NCI-H2196 treated with DMSO at 0.1 percent for 48 hours (cell line): ENCODE results near the gene IGF2.
A peak's percentile ranks its signal among the peaks of the same experiment; 100 is the strongest.

Experiments
- DNase-seq: peaks from one replicate; lab custom pipeline; 2025; ENCODE audit not compliant: unreplicated experiment; lab: John Stamatoyannopoulos, UW

Gene IGF2

DNA sequence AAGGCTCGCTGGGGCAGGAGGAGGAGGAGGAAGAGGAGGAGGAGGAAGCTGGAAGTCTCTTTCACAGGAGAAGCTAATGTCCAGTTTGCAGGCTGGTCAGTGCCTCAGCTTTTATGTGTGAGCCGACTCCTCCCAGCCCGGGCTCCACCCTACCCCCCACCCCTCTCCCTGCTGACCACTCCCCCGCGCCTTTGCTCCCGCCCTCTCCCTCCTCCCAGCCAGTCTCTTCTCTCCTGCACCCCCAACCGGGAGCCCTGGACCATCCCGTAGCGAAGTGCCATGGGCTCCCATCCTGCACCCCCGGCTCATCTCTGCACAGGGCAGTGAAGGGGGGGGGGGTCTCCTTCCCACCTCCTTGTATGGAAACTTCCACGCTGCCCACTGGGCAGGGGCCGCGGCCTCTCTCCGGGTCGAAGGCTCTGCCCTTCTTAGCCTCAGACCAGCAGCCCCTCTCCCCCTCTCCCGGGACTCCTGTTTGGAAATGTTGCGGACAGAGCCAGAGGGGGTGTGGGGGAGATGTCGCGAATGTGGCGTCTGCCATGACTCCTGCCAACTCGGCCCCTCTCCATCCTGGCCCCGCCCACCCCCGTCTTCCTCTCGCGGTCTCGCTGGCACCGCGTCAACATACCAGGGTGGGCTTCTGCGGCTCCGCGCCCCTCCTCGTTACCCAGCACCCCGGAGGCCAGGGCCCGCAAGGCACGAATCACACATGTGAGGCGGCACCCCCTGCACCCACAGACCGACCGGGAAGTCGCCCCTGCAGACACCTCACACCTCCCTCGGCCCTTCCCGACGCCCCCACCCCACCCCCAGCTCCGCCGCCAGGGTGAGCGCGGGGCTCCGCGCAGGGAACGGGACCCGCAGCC lies 1.8 kb downstream of the IGF2 start:
- DNase-seq = peak; percentile 37

DNA sequence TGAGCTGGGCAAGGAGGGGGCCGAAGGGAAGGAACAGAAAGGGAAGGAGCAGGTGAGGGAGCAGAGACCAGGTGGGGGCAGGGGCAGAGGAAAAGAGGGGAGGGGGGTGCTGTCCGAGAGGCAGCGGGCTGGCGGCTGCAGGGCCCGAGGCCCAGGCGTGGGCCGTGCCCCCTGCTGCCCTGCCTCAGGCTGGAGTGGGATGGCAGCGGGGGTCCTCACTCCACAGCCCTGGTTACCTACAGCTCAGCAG lies 2.3 kb downstream of the IGF2 start:
- no peak for DNase-seq

DNA sequence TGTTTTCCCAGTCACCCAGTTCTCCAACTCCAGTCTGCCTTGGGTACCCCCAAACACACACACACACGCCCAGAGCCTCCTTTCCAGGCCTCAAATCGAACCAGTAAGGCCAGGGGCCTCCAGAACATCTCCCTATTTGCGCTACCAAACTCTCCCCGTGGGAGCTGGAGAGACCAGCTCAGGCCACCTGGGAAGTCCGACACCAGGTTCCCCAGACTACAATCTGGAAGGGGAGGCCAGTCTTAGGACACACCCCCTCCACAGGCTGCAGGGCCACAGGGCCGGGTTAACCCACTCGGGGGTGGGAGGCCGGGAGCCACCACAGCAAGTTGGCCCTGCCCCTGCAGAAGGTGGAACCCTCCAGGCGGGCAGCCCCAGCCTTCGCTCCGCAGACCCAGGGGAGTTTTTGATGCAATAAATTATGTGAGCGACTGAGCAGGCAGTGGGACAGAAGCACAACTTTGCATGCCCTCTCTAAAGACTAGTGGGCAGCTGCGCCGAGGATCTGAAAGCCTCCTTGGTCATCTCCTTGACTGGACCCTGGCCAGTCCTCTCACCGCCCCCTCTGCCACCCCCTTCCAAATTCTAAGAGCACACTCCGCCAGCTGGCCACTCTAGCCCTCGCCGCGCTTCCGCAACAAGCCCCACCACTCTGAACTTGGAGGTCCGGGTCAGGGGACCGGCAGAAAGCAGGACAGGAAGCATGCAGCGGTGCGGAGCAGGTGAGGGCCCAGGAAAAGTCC lies 2.8 kb downstream of the IGF2 start:
- no peak for DNase-seq

DNA sequence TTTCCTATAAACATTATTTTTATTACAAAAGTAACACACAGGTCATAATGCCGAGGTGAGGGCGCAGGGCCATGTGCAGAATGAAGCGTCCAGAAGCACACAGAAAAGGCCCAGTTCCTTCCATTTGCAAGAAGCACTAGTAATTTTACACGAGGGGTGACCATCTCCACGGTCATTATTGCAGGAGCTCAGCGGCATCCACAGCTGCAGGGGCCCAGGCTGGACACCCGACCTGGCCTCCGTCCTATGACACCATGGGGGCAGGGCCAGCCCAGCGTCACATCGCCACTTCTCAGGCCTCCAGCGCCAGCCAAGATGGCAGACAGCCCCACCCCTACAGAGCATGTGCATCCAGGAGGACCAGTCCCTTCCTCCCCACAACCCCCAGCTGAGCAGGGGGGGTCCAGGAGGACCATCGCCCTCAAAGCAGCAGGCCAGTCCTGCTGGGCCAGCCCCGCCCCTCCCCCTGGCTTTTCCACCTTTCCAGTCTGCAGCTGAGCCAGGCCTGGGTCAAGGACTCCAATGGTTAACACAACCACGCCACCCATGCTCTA lies 3.5 kb downstream of the IGF2 start:
- DNase-seq = no peak

DNA sequence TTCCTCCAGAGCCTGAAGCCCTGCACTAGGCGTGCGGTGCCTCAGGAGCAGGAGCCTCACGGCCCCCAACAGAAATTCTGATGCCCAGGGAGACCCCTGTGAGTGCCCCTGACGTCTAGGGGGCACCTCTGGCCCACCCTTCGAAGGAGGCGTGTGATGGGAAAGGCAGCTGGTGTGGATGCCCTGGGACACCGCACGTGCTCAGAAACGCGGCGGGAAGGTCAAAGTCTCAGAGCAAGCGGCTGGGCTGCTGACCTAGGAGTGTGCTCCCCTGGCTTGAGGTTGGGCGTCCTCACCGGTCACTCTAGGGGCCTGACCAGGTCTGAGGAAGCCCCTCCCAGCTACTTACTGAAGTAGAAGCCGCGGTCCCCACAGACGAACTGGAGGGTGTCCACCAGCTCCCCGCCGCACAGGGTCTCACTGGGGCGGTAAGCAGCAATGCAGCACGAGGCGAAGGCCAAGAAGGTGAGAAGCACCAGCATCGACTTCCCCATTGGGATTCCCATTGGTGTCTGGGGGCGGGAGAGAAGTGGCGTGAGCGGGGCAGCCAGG lies 4.1 kb downstream of the IGF2 start:
- DNase-seq = no peak

DNA sequence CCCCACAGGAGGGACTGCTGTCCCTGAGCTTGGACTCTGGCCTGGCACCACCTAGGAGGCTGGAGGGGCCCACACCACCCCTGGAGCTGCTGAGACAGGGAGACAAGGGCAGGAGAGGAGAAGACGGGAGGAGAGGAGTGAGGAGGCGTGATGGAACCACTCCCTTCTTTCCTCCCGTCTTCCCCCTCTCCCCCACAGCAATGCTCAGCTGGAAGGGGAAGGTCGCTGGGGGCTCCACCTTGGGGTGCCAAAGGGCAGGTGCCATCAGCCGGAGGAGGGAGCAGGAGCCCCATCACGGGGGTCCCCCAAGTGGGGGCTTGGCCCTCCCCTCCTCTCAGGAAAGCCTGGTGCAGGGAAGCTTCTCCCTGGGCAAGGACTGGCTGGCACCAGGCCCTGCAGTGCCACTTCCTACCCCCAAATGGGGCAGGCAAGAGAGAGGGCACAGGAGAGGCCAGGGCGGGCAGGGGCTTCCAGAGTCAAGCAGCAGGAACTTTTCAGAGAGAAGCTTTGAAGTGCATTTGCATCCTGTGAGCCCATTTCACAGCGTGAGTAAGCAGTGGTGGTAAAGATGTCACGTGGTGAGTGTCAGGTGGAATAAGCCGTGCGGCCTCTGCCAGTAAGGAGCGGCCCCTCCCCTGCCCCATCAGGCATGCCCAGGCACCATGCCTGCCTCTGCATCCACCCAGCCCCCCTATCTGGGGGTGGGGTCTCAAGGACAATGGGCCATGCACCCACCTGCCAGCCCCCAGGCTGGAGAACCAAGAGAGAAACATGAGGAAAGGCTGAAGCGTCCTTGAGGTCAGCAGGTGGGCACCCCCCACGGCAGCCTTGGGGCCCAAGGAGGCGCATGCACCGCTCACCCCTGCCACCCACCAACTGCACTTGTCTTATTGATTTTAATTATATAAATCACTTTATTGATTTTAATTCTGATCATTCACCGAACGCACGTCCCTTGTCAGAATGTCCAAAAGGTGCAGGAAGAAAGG lies 4.9 kb downstream of the IGF2 start:
- no peak for DNase-seq

DNA sequence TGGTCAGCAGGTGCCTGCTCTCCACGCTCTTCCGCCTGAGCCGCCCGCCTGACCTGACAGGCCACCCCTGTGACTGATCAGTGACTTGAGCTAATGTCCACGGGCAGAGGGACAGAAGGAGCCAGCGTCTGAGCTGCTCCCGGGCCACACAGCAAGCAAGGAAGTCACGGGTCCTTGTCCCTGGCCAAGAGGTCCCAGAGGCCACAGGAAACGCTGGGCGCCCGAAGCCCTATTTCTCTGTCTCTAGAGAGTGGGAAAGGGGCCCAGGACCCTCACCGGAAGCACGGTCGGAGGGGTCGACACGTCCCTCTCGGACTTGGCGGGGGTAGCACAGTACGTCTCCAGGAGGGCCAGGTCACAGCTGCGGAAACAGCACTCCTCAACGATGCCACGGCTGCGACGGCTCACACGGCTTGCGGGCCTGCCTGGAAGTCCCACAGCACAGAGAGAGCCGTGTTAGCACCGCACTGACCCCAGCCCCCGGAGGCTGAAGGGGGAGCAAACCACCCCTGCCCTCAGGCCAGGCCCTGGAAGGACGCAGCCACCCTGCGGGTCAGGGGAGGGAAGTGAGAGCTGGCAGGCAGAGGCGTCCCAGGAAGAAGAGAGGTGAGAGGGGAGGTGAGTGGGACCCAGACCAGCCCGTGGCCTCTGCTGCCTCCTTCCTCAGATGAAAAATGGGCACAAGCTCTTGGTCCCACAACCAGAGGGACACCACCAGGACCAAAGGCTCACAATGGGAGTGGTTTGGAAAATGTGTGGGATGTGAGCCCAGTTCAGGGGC lies 5.8 kb downstream of the IGF2 start:
- DNase-seq = no peak

DNA sequence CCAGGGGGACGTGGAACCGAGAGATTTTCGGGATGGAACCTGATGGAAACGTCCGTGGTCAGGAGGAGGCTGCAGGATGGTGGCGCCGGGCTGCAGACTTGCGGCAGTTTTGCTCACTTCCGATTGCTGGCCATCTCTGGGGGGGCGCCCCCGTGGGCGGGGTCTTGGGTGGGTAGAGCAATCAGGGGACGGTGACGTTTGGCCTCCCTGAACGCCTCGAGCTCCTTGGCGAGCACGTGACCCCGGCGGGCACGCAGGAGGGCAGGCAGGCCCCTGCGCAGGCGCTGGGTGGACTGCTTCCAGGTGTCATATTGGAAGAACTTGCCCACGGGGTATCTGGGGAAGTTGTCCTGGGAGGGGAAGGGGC lies 6.3 kb downstream of the IGF2 start:
- DNase-seq = no peak

DNA sequence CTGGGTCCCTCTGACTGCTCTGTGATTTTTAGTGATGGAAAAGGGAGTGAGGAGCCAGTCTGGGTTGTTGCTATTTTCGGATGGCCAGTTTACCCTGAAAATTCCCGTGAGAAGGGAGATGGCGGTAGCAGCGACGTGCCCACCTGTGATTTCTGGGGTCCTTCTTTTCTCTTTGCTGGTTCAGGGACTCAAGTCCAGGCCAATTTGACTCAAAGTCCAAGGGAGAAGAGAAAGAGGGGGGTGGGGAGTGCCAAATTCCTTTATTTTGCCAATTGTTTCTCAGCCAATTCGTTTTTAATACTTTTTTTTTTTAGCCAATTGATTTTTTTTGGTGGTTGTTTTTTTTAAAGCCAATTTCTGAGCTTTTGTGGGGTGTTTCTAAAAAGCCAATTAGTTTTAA lies 6.9 kb downstream of the IGF2 start:
- no peak for DNase-seq

DNA sequence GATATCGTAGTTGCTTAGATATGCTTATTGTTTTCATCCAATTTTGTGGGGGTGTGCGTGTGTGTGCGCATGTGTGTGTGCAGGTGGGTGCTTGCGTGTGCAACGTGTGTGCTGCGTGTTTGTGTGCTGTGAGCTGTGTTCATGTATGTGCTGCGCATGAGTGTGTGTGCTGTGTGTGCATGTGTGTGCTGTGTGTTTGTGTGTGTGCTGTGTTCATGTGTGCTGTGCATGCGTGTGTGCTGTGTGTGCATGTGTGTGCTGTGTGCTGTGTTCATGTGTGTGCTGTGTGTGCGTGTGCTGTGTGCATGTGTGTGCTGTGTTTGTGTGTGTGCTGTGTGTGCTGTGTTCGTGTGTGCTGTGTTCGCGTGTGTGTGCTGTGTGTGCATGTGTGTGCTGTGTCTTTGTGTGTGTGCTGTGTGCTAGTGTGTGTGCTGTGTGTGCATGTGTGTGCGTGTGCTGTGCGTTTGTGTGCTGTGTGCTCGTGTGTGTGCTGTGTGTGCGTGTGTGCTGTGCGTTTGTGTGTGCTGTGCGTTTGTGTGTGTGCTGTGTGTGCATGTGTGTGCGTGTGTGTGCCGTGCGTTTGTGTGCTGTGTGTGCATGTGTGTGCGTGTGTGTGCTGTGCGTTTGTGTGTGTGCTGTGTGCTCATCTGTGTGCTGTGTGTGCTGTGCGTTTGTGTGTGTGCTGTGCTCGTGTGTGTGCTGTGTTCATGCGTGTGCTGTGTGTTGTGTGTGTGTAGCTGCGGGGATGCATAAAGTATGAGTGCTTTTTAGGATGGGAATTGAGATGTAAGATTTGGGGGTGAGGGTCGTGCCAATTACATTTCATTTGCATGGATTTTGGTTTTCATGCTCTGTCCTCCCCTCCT lies 7.6 kb downstream of the IGF2 start:
- DNase-seq = no peak

DNA sequence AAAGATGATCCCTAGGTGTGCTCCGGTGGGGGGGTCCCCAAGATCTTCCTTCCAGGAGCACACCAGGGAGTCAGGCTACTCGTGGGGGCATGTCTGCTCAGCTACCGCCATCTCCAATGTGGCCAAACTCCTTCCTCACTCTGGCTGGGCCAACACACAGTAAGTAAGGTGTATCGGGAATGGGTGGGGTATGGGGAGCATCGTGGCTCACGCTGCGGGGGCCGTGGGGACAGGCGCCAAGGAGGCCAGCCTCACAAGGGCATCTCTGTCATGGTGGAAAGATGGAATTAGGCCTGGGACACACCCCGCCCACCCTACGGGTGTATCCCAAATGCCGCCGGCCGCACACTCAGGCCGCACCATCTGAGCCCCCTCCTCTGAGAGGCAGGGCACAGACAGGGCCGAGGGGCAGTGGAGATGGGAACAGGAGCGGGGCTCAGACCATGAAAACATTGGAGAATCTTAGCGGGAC lies 8.3 kb downstream of the IGF2 start:
- no peak for DNase-seq

DNA sequence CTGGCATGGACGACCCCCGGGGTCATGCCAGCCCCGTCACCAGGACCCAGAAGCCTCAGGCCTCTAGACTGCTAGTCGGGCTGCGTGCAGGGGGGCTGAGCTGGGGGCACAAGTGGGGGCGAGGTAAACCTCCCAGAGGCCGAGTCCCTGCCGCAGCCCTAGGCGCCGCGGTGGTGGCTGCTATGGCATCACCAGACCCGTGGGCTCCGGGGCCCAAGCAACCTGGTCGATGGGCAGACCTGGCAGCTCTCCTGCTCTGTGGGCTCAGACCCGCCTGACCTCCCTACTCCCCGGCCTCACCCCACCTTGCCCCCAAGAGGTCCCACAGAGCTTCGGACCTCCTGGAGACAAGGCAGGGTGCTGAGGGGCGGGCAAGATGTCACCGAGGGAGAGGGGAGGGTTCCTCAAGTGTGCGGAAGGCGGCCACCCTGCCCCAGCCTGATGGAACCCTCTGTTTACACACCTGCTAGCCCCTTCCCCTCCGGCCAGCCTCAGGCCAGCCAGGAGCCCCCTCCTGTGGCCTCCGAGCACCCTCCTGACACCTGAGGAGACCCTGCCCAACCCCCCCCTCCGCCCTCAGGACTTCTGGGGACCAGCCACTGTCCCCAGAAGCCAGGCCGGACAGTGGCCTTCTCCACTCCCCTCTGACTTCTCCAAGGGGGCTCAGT lies 9.4 kb downstream of the IGF2 start:
- no peak for DNase-seq

DNA sequence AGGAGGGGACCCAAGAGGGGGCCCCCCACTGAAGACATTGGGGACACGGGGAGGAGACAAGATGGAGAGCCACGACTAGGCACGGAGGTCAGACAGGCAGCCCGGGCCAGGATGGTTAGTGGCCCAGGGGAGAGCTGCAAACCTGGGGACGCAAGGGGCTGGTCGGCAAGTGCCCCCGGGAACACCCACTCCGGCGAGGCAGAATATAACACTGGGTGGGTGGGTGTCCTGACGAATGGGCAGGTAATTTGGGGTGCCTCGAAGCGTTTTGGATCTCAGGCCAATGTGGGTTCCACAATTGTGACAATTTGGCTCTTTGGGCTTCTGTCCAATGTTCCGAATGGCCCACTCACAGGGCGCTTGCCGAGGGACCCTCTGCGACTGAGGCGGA lies 9.9 kb downstream of the IGF2 start:
- no peak for DNase-seq

DNA sequence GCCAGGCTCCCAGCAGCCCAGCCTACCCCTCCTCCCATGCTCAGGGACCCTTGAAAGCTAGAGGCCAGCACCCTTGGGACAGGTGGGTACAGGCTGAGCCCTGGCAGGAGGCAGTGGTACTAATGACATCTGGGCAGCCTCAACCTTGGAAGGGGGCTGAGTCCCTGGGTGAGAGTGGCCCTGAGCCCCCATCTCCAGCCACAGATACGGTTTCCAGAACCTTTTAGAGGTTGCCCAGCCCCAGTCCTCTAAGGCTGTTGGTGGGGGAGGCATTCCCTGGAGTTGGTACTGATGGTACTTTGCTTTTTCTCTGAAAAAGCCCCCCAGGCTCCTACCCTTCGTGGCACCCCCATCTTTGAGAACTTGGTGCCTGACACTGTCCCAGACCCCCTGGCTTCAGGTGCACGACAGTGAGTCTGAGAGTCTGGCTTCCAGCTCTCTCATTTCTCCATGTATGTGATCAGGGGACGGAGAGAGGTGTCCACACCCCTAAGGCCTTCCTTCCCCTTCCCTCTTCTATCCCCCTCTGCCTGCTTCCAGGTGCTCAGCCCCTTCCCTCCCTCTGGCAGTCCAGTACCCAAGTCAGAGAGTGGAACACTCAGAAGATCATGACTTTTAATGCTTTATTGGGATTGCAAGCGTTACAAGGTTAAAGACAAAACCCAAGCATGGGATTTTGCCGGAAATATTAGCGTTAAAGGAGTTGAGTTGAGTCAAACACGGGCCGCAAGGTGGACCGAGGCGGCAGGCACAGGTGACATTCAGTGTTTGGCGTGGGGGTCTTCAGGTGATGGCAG lies 10.5 kb downstream of the IGF2 start:
- no peak for DNase-seq

DNA sequence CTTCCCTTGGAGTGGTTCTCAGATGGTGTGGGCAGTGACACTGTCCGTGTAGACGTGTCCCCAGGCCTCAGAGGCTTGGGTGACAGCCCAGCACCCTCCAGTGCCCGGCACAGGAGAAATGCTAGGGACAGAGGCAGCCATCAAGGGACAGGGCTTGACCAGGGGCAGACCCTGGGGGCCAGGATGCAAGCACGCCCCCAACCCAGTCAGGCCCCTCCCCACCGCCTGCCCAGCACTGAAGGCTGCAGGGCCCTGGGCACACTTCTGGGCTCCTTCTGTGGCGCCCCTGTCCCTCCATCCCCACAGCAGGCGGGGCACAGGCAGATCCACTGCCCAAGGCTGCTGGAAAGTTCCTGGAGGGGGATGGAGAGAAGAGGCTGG lies 11.1 kb downstream of the IGF2 start:
- no peak for DNase-seq

DNA sequence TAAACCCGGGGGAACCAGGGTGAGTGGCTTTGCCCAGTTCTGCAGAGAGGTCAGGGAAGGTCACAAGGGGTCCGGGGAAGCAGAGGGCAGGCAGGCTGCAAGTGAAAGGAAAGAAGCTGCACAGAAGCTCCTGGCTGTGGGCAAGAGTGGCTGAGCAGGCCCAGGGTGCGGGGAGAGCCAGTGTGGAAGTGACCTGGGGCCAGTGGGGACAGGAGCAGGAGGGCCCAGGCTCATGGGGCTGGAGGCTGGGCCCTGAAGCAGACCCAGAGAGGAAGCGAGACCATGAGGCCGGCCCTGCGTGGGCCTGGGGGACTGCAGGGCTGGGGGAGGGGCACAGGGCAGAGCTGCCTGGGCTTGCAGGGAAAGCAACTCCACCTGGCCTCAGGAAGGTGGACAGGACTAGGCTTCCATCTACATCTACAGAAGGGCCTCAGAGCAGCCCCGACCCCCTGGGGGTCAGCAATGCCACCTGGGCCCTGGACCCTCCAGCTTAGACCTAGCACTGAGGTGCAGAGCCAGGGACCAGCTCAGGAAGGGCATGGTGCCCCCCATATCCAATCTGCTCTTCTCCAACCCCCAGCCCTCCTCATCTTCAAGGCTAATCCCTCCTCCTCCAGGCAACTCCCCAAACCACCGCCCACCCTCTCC lies 11.6 kb downstream of the IGF2 start:
- no peak for DNase-seq

DNA sequence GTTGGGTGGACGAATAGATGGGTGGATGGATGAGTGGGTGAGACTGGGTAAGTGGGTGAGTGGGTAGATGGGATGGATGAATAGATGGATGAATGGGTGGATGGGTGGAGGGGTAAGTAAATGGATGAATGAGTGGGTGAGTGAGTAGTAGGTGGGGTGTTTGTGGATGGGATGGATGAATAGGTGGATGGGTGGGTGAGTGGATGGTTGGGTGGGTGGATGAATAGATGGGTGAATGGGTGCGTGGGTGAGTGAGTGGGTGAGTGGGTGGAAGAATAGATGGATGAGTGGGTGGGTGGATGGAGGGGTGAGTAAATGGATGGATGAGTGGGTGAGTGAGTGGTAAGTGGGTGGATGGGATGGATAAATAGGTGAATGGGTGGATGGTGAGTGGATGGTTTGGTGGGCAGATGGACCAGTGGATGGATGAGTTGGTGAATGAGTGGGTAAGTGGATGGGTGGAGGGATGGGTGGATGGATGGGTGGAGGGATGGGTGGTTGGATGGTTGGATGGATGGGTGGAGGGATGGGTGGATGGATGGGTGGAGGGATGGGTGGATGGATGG lies 12.6 kb downstream of the IGF2 start:
- DNase-seq = no peak
